Suprapubic skin (tissue), 3 donors: ENCODE data around the gene IL1RL2.

Experiments
- CTCF ChIP-seq, 2 donors: fragments of 200-600 bp in 1 of 2; fragments of 450-650 bp in 1 of 2; sonication (generic) in 1 of 2; IDR thresholded peaks; one replicate each; pipeline ENCODE4 v1.5.1; 2016 to 2019; ENCODE audit warnings: antibody characterized with exemption in 2 of 2, mild to moderate bottlenecking in 1 of 2, moderate library complexity in 1 of 2
- POLR2A ChIP-seq, 2 donors: fragments of 450-650 bp; IDR thresholded peaks; one replicate each; pipeline ENCODE4 v1.6.1; 2017; ENCODE audit warnings: antibody characterized with exemption in 2 of 2, mild to moderate bottlenecking in 2 of 2, moderate library complexity in 2 of 2

GRCh38 chr2:102142829-102143449 is 43.9 kb upstream of the IL1RL2 start:
- TF ChIP-seq CTCF (IDR thresholded peaks at IDR 0.05) (no peak), POLR2A (IDR thresholded peaks at IDR 0.05) (no peak)
